ENCODE measurements around the gene SHF. TPM values are rescaled to one million over a fixed set of nuclear protein-coding genes. Genes with fewer than 3 reads are reported as not detected.

SHF gene
- total RNA-seq, 1 experiment from 2014 or later: 21.7 TPM

- Histone ChIP-seq H3K4me1 (ENCODE audit: insufficient read depth, low read length) (no peaks in the 10 kb centered on the region), H3K4ac (ENCODE audit: low read depth, low read length) (no peak overlapping the region), H3K4me2 (ENCODE audit: insufficient read depth, insufficient read length, low read length) (no peak overlapping the region), H2BK5ac (ENCODE audit: insufficient read length, low read length) (no peak overlapping the region), H3K9ac (ENCODE audit: extremely low read depth, insufficient read length, low read length) (no peak overlapping the region), H4K20me1 (ENCODE audit: control insufficient read depth, insufficient read depth, insufficient read length) (no peaks in the 10 kb centered on the region), H3K18ac (ENCODE audit: insufficient read length, low read depth, low read length) (no peak overlapping the region), H3K23ac (ENCODE audit: insufficient read length, low read depth, low read length) (no peak overlapping the region), H4K91ac (ENCODE audit: insufficient read length, low read depth, low read length) (no peak overlapping the region), H3T11ph (ENCODE audit: low read length) (no peak overlapping the region), H4K5ac (ENCODE audit: insufficient read length, low read depth, low read length) (no peak overlapping the region), H3K23me2 (ENCODE audit: insufficient read length, low read depth, low read length, poor library complexity, severe bottlenecking) (no peaks in the 10 kb centered on the region), H3K14ac (ENCODE audit: insufficient read depth, low read length) (no peak overlapping the region; the same call in 1 of the 2 replicates), H3K27ac (ENCODE audit: insufficient read length, low read depth, low read length) (no peak overlapping the region), H2AFZ (ENCODE audit: low read length) (no peak overlapping the region), H2BK15ac (ENCODE audit: low read depth, low read length) (no peak overlapping the region), H3K27me3 (ENCODE audit: insufficient read depth, low read length) (no peaks in the 10 kb centered on the region), H2BK12ac (ENCODE audit: insufficient read length, low read depth, low read length) (no peak overlapping the region), H4K8ac (replicated peaks; ENCODE audit: insufficient read length, low read depth, low read length) (no peak overlapping the region), H3K79me2 (ENCODE audit: insufficient read depth, low read length) (no peaks in the 10 kb centered on the region), H2BK20ac (ENCODE audit: low read depth, low read length, poor library complexity, severe bottlenecking) (no peak overlapping the region), H3K56ac (ENCODE audit: insufficient read length, low read depth, low read length) (no peak overlapping the region), H2AK5ac (ENCODE audit: insufficient read length, low read length) (no peak overlapping the region), H3K9me3 (ENCODE audit: control insufficient read depth, low read depth, low read length) (no peaks in the 10 kb centered on the region), H3K79me1 (ENCODE audit: insufficient read depth, low read depth, low read length, poor library complexity, severe bottlenecking) (no peaks in the 10 kb centered on the region), H2BK120ac (ENCODE audit: low read depth, low read length, poor library complexity, severe bottlenecking) (no peak overlapping the region)
- Mint-ChIP-seq H3K9me3 (no peaks in the 10 kb centered on the region), H3K4me1 (peaks cover 12 to 13% of the 10 kb centered on the region in 2 experiments), H3K27ac (no peak overlapping the region), H3K36me3 (ENCODE audit: insufficient read depth in 1 of 3, low read depth in 3 of 3) (no peaks in the 10 kb centered on the region), H3K27me3 (ENCODE audit: low read depth) (peaks cover 18% of the 10 kb centered on the region), H3K4me3 (no peak overlapping the region; a peak in 1 of 5 replicates)
- no peak for DNase-seq
- no peak for TF ChIP-seq CTCF (conservative IDR thresholded peaks at IDR 0.05)
- no CpG with 5 or more reads among the region's 36 CpGs for WGBS (ENCODE audit: extremely low coverage, insufficient read length, low lambda C conversion rate)
Observed at GRCh38 chr15:45151998-45152828, 35.6 kb downstream of the SHF start.
